H9 (cell line): ENCODE results near the gene CDR2L. TPM values are rescaled to one million over a fixed set of nuclear protein-coding genes. Genes with fewer than 3 reads are reported as not detected.

Experiments
- DNase-seq: peaks from one replicate; pipeline ENCODE4 v3.0.0-alpha.2; 2017
- H2AFZ ChIP-seq: one replicate; pipeline ENCODE4 v1.6.1; 2013; ENCODE audit warnings: mild to moderate bottlenecking, low read length, control low read depth, moderate library complexity
- H2AK5ac ChIP-seq: 2 replicates; pipeline ENCODE4 v1.6.1; 2013; ENCODE audit warnings: low read length, control low read depth, mixed read lengths; ENCODE audit not compliant: insufficient read length
- H2BK120ac ChIP-seq: one replicate; pipeline ENCODE4 v1.6.1; 2013; ENCODE audit warnings: low read depth, mild to moderate bottlenecking, low read length, control low read depth, inconsistent platforms; ENCODE audit not compliant: poor library complexity, severe bottlenecking
- H2BK12ac ChIP-seq: 2 replicates; pipeline ENCODE4 v1.6.1; 2013; ENCODE audit warnings: low read length, control low read depth, mixed read lengths, low read depth; ENCODE audit not compliant: insufficient read length
- H2BK15ac ChIP-seq: 2 replicates; pipeline ENCODE4 v1.6.1; 2013; ENCODE audit warnings: low read depth, low read length, control low read depth
- H2BK20ac ChIP-seq: one replicate; pipeline ENCODE4 v1.6.1; 2013; ENCODE audit warnings: low read depth, mild to moderate bottlenecking, low read length, control low read depth, inconsistent platforms; ENCODE audit not compliant: poor library complexity, severe bottlenecking
- H2BK5ac ChIP-seq: 2 replicates; pipeline ENCODE4 v1.6.1; 2013; ENCODE audit warnings: low read length, control low read depth, mixed read lengths; ENCODE audit not compliant: insufficient read length
- H3K14ac ChIP-seq: 2 replicates; pipeline ENCODE4 v1.6.1; 2013; ENCODE audit warnings: low read length, control low read depth; ENCODE audit not compliant: insufficient read depth
- H3K18ac ChIP-seq: 2 replicates; pipeline ENCODE4 v1.6.1; 2013; ENCODE audit warnings: low read depth, mild to moderate bottlenecking, mixed read lengths, low read length, control low read depth; ENCODE audit not compliant: insufficient read length
- H3K23ac ChIP-seq: 2 replicates; pipeline ENCODE4 v1.6.1; 2013; ENCODE audit warnings: low read length, control low read depth, mixed read lengths, low read depth; ENCODE audit not compliant: insufficient read length
- H3K23me2 ChIP-seq: 2 replicates; pipeline ENCODE4 v1.6.1; 2013; ENCODE audit warnings: low read depth, mild to moderate bottlenecking, mixed read lengths, low read length, control low read depth; ENCODE audit not compliant: insufficient read length, poor library complexity, severe bottlenecking
- H3K27ac ChIP-seq: 2 replicates; pipeline ENCODE4 v1.5.1; 2013; ENCODE audit warnings: low read length, control low read depth, mixed read lengths, low read depth; ENCODE audit not compliant: insufficient read length
- H3K27me3 ChIP-seq: 2 replicates; pipeline ENCODE4 v1.6.1; 2013; ENCODE audit warnings: low read length, control low read depth, inconsistent platforms; ENCODE audit not compliant: insufficient read depth
- H3K4ac ChIP-seq: 2 replicates; pipeline ENCODE4 v1.6.1; 2013; ENCODE audit warnings: low read depth, mild to moderate bottlenecking, control low read depth, inconsistent platforms, low read length, moderate library complexity
- H3K4me1 ChIP-seq: 2 replicates; pipeline ENCODE4 v1.6.1; 2013; ENCODE audit warnings: low read length, control low read depth, inconsistent platforms; ENCODE audit not compliant: insufficient read depth
- H3K4me2 ChIP-seq: 2 replicates; pipeline ENCODE4 v1.6.1; 2013; ENCODE audit warnings: low read length, control low read depth, mixed read lengths; ENCODE audit not compliant: insufficient read length, insufficient read depth
- H3K56ac ChIP-seq: 2 replicates; pipeline ENCODE4 v1.6.1; 2013; ENCODE audit warnings: low read depth, mild to moderate bottlenecking, mixed read lengths, low read length, control low read depth; ENCODE audit not compliant: insufficient read length
- H3K79me1 ChIP-seq: 2 replicates; pipeline ENCODE4 v1.6.1; 2013; ENCODE audit warnings: low read depth, mild to moderate bottlenecking, moderate library complexity, low read length, control low read depth, inconsistent platforms; ENCODE audit not compliant: insufficient read depth, poor library complexity, severe bottlenecking
- H3K79me2 ChIP-seq: 2 replicates; pipeline ENCODE4 v1.6.1; 2013; ENCODE audit warnings: low read length, control low read depth, inconsistent platforms; ENCODE audit not compliant: insufficient read depth
- H3K9ac ChIP-seq: 2 replicates; pipeline ENCODE4 v1.6.1; 2013; ENCODE audit warnings: low read length, control low read depth, mixed read lengths; ENCODE audit not compliant: insufficient read length; ENCODE audit errors: extremely low read depth
- H3K9me3 ChIP-seq: one replicate; pipeline ENCODE4 v1.6.1; 2013; ENCODE audit warnings: low read depth, low read length, inconsistent platforms; ENCODE audit not compliant: control insufficient read depth
- H3T11ph ChIP-seq: one replicate; pipeline ENCODE4 v1.6.1; 2013; ENCODE audit warnings: mild to moderate bottlenecking, low read length, control low read depth, inconsistent platforms
- H4K20me1 ChIP-seq: one replicate; pipeline ENCODE4 v1.6.1; 2013; ENCODE audit not compliant: control insufficient read depth, insufficient read length, insufficient read depth
- H4K5ac ChIP-seq: 2 replicates; pipeline ENCODE4 v1.6.1; 2013; ENCODE audit warnings: low read depth, mild to moderate bottlenecking, mixed read lengths, low read length, control low read depth; ENCODE audit not compliant: insufficient read length
- H4K8ac ChIP-seq: replicated peaks from 2 replicates; pipeline ENCODE4 v1.6.1; 2013; ENCODE audit warnings: low read length, control low read depth, mixed read lengths, low read depth; ENCODE audit not compliant: insufficient read length
- H4K91ac ChIP-seq: 2 replicates; pipeline ENCODE4 v1.6.1; 2013; ENCODE audit warnings: low read depth, mild to moderate bottlenecking, moderate library complexity, mixed read lengths, low read length, control low read depth; ENCODE audit not compliant: insufficient read length
- H3K27ac Mint-ChIP-seq, 3 experiments: 2 replicates in 2 of 3; 3 replicates in 1 of 3; pipeline ENCODE4 v1.8.0; 2020 to 2021; ENCODE audit warnings: mixed read lengths in 3 of 3, mild to moderate bottlenecking in 1 of 3, moderate library complexity in 1 of 3
- H3K27me3 Mint-ChIP-seq: 2 replicates; pipeline ENCODE4 v1.8.0; 2021; ENCODE audit warnings: low read depth, mild to moderate bottlenecking, moderate library complexity, mixed read lengths
- H3K36me3 Mint-ChIP-seq, 3 experiments: 2 replicates in 2 of 3; 3 replicates in 1 of 3; pipeline ENCODE4 v1.8.0; 2020 to 2021; ENCODE audit warnings: low read depth in 3 of 3, mixed read lengths in 3 of 3; ENCODE audit not compliant: insufficient read depth in 1 of 3
- H3K4me1 Mint-ChIP-seq, 2 experiments: 2 replicates each; pipeline ENCODE4 v1.8.0; 2020; ENCODE audit warnings: mixed read lengths in 2 of 2
- H3K4me3 Mint-ChIP-seq, 2 experiments: 2 replicates in 1 of 2; 3 replicates in 1 of 2; pipeline ENCODE4 v1.8.0; 2020 to 2021; ENCODE audit warnings: mild to moderate bottlenecking in 2 of 2, mixed read lengths in 2 of 2, moderate library complexity in 1 of 2
- H3K9me3 Mint-ChIP-seq, 2 experiments: 2 replicates in 1 of 2; 3 replicates in 1 of 2; pipeline ENCODE4 v1.8.0; 2020; ENCODE audit warnings: mild to moderate bottlenecking in 2 of 2, mixed read lengths in 2 of 2, moderate library complexity in 1 of 2
- CTCF ChIP-seq: fragments of 200-600 bp; sonication (generic); conservative IDR thresholded peaks from 3 replicates; pipeline ENCODE4 v1.8.0; 2021; ENCODE audit warnings: antibody characterized with exemption, mild to moderate bottlenecking
- WGBS: extraction: QIAGEN DNeasy Blood & Tissue Kit; methylation state at CpG from one replicate; pipeline ENCODE4 v1.1.7; 2013; ENCODE audit warnings: missing lambda C conversion rate, low lambda C conversion rate, mixed read lengths; ENCODE audit not compliant: insufficient read length; ENCODE audit errors: extremely low coverage; 5-methylcytosine and 5-hydroxymethylcytosine counted together
- total RNA-seq: library from RNA; stranded (reverse); gene quantifications from 2 replicates; pipeline ENCODE4 v1.2.1, GENCODE V29; 2021

Gene CDR2L
- total RNA-seq, 1 experiment from 2014 or later, result 23.3 TPM

GRCh38 chr17:74939534-74939933 lies 47.9 kb upstream of the CDR2L start:
- H3K56ac ChIP-seq, result no peak overlapping the region
- Mint-ChIP-seq H3K4me3 (no peak overlapping the region), H3K27ac (no peak overlapping the region), H3K27me3 (peaks cover 78% of the 10 kb centered on the region), H3K36me3 (no peaks in the 10 kb centered on the region), H3K4me1 (peaks cover 17 to 28% of the 10 kb centered on the region in 2 experiments), H3K9me3 (no peaks in the 10 kb centered on the region; a peak in 1 of 5 replicates)
- H2AK5ac ChIP-seq, result no peak overlapping the region
- TF ChIP-seq CTCF, result no peak
- no peak overlapping the region for H4K8ac ChIP-seq
- no peak overlapping the region for H2BK15ac ChIP-seq
- H2BK5ac ChIP-seq, result no peak overlapping the region
- WGBS, result no CpG with 5 or more reads among the region's 8 CpGs
- H3K4me1 ChIP-seq, result no peaks in the 10 kb centered on the region; the same call in 1 of the 2 replicates
- no peak overlapping the region for H3K18ac ChIP-seq
- DNase-seq, result no peak
- no peaks in the 10 kb centered on the region for H3K79me2 ChIP-seq
- H2BK20ac ChIP-seq, result no peak overlapping the region
- H3K27me3 ChIP-seq, result peaks cover 25% of the 10 kb centered on the region
- no peak overlapping the region for H3T11ph ChIP-seq
- no peak overlapping the region for H4K5ac ChIP-seq
- H2BK120ac ChIP-seq, result no peak overlapping the region
- no peaks in the 10 kb centered on the region for H4K20me1 ChIP-seq
- H3K27ac ChIP-seq, result no peak overlapping the region
- no peak overlapping the region for H3K4me2 ChIP-seq
- H3K9ac ChIP-seq, result no peak overlapping the region
- H3K9me3 ChIP-seq, result no peaks in the 10 kb centered on the region
- no peak overlapping the region for H2BK12ac ChIP-seq
- H2AFZ ChIP-seq, result no peak overlapping the region
- no peaks in the 10 kb centered on the region for H3K79me1 ChIP-seq
- H3K4ac ChIP-seq, result no peak overlapping the region
- no peak overlapping the region for H3K23ac ChIP-seq
- H4K91ac ChIP-seq, result no peak overlapping the region
- no peak overlapping the region for H3K14ac ChIP-seq
- peaks cover 14% of the 10 kb centered on the region for H3K23me2 ChIP-seq
